Stimulated activated CD4-positive, alpha-beta T cell treated with anti-CD3 and anti-CD28 coated beads, Interleukin-12 subunit alpha, Interleukin-12 subunit beta, amount 100 ng/mL, for 48 hours (primary cell): ENCODE results near the gene PCBP1.
"Not testable (repeated sequence)": the region's sequence is repeated elsewhere in the genome, so short reads cannot be mapped to it uniquely, and the experiment has no call there.

Source experiments
- DNase-seq, 3 donors: peaks; one replicate each; pipeline ENCODE4 v3.0.0-alpha.2; 2020; ENCODE audit warnings: low read depth in 2 of 3, low spot score in 1 of 3

The PCBP1 gene

DNA sequence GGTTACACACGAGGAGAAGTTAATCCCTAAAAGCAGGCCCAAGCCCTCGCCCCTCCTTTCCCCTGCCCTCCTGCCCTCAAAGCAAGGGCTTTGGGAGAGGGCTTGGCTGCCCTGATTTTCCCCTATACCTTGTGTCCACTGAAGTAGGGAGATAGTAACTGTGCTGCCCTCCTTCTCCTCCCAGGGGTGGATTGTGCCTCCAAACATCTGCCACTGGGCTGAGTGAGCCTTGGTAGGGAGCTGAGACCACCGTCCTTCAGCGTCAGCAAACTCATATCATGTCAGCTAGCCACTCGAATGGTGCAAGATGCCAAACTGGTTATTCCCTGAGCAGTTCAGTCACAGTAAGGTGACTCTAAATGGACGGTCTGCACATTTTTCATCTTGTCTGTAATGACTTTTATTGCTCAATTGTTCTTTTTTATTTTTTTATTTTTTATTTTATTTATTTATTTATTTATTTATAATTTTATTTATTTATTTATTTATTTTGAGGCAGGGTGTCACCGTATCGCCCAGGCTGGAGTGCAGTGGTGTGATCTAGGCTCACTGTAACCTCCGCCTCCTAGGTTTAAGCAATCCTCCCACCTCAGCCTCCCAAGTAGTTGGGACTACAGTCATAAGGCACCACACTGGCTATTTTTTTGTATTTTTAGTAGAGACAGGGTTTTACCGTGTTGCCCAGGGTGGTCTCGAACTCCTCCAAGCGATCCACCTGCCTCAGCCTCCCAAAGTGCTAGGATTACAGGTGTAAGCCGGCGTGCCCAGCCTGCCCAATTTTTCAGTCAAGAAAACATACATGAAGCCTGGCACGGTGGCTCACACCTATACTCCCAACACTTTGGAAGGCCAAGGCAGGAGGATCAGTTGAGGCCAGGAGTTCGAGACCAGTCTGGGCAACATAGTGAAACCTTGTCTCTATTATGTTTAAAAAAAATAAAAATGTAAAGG is 8.7 kb downstream of the PCBP1 start:
- no peak for DNase-seq

DNA sequence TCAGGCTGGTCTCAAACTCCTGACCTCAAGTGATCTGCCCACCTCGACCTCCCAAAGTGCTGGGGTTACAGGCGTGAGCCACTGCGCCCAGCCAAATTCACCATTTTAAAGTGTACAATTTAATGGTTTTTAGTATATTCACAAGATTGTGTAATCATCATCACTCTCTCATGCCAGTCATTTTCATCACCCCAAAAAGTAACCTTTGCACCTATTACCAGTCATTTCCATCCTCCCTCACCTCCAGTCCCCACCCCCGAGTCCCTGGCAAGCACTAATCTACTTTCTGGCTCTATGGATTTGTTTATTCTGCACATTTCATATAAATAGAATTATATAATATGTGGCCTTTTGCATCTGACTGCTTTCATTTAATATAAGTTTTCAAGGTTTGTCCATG is 10.8 kb downstream of the PCBP1 start:
- DNase-seq: no peak

DNA sequence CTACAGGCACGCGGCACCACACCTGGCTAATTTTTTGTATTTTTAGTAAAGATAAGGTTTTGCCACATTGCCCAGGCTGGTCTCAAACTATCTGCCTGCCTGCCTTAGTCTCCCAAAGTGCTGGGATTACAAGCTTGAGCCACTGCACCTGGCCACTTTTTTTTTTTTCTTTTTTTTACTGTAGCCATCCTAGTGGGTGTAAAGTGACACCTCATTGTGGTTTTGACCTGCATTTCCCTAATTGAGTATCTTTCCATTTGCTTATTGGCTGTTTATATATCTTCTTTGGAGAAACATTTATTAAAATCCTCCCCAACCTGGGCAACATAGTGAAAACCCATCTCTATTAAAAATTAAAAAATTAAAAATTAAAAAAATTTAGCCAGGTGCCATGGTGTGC is 12.0 kb downstream of the PCBP1 start:
- DNase-seq: no peak

DNA sequence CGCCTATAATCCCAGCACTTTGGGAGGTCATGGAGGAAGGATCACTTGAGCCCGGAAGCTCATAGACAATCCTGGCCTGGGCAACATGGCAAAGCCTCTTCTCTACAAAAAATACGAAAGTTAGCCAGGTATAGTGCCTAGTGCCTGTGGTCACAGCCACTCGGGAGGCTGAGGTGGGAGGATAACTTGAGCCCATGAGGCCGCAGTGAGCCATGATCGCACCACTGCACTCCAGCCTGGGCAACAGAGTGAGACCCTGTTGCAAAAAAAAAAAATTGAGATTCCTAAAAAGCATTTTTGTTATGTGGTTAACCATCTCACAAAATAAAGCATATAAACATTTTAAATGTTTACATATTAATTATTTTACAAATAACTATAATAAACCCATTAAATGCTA is 13.9 kb downstream of the PCBP1 start:
- no peak for DNase-seq

DNA sequence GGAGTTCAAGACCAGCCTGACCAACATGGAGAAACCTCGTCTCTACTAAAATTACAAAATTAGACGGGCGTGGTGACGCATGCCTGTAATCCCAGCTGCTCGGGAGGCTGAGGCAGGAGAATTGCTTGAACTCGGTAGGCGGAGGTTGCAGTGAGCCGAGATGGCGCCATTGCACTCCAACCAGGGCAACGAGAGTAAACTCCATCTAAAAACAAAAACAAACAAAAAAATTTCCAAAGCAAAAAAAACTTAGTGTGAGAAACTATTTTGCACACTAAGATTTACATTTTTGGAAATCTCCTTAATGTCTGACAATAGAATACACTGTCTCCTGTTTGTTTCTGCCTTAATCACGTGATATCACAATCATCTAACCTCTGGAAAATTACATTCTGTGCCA is 14.4 kb downstream of the PCBP1 start:
- DNase-seq: not testable (repeated sequence)

DNA sequence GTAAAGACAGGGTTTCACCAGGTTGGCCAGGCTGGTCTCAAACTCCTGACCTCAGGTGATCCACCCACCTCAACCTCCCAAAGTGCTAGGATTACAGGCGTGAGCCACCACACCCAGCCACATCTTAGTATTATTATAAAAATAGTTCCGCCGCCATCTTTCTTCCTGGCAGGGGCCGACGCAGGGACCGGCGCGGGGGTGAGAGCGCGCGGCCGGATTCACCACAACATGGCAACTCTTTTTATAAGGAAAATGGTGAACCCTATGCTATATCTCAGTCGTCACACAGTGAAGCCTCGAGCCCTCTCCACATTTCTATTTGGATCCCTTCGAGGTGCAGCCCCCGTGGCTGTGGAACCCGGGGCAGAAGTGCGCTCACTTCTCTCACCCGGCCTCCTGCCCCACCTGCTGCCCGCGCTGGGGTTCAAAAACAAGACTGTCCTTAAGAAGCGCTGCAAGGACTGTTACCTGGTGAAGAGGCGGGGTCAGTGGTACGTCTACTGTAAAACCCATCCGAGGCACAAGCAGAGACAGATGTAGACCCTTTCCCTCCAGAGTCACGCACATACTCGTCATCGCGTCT is 15.1 kb downstream of the PCBP1 start:
- DNase-seq: not testable (repeated sequence)

DNA sequence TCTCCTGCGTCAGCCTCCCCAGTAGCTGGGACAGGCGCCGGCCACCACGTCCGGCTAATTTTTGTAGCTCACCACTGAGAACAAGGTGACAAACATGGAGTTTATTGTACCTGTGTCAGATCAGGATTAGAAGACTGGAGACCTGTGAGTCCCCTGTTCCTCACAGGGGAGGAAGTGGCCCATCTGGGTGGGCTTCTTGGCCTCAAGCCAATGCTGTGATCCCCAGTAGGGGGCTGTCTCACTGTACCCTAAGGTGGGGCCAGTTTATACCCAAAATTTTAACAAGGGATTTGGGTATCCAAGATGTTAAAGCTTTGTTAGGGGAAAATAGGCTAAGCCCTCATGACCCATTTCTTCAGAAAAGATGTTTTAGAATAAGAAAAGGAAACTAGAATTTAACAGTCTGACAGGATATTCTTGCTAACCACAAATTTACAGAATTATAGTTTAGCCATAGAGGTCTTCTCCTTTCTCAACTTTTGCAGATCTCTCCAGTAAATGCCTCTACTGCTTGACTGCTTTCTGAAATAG is 16.3 kb downstream of the PCBP1 start:
- no peak for DNase-seq

DNA sequence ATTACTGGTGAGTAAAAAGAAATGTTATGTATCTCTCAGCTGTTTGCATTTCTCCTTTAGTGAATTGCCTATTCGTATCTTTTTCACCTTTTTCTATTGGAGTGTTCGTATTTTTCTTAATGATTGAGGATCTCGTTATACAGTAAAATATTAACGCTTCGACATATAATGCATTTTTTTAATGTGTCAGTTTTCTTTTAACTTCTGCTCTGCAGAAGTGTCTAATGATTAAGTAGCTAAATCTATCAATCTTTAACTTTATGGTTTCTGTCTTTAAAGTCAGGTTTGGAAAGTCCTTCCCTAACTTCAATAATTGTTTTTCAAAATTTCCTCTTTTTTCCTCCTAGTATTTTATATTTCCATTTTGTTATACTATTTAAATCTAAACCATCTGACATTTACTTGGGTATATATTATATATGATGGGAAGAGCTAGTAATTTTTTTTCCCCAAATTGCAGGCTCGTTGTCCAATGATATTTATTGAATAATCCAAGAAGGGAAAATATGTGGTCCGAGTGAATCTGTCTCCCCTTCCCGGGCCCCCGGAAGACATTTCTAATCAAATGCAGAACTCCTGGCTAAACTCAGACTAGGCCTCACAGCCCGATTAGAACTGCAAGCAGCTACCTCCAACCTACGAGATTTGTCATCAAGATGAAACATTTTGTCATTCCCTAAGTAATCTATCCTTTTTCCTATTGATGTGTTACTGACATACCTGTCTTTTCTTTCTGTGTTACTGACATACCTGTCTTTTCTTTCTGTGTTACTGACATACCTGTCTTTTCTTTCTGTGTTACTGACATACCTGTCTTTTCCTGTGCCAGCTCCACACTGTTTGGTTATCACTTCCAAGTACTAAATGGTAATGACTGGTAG is 17.2 kb downstream of the PCBP1 start:
- DNase-seq: no peak

DNA sequence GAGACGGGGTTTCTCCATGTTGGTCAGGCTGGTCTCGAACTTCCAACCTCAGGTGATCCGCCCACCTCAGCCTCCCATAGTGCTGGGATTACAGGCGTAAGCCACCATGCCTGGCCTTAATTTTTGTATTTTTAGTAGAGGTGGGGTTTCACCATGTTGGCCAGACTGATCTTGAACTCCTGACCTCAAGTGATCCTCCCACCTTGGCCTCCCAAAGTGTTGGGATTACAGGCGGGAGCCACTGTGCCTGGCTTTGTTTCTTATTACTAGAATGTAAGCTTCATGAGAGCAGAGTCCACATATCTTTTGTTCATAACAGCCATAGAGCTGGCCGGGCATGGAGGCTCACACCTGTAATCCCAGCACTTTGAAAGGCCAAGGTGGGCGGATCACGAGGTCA is 18.9 kb downstream of the PCBP1 start:
- DNase-seq: not testable (repeated sequence)

DNA sequence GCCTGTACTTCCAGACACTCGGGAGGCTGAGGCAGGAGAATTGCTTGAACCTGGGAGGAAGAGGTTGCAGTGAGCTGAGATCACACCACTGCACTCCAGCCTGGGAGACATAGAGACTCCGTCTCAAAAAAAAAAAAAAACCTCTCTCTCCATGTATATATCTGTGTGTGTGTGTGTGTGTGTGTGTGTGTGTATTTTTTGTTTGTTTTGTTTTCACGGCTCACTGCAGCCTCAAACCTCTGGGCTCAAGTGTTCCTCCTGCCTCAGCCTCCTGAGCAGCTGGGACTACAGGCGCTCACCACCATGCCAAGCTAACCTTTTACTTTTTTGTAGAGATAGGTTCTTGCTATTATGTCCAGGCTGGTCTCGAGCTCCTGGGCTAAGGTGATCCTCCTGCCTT is 23.1 kb downstream of the PCBP1 start:
- DNase-seq: not testable (repeated sequence)

DNA sequence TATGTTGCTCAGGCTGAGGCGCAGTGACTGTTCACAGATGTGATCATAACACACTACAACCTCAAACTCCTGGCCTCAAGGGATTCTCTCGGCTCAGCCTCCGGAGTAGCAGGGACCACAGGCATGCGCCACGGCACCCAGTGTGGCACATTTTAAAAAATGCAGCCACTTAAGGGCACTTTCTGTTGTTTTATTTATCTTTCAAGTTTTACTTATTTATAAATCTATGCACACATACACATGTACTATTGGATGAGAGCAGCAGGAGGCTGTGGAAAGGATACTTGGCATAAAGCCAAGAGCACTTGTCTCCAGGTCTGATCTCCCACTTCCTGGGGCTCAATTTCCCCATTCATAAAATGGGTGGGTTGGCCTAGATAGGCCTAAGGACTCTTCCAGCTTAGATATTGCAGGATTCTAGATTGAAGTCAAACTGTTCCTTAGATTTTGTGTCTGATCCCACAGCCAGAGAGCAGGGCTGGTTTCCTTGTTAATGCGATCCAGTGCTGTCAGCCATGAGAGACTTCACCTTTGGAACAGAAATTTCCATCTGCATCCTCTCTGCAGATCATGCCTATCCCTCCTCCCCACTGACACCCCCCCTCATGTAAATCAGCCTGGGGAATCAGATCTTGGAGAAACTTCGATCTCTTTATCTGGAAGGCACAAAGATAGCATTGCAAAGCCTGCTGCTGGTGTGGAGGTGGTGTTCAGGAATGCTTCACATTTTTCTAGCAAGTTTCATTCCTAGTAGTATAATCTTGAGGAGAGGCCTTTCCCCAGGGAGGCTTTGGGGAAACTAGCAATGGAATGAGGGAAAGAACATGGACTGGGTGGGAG is 24.7 kb downstream of the PCBP1 start:
- no peak for DNase-seq

DNA sequence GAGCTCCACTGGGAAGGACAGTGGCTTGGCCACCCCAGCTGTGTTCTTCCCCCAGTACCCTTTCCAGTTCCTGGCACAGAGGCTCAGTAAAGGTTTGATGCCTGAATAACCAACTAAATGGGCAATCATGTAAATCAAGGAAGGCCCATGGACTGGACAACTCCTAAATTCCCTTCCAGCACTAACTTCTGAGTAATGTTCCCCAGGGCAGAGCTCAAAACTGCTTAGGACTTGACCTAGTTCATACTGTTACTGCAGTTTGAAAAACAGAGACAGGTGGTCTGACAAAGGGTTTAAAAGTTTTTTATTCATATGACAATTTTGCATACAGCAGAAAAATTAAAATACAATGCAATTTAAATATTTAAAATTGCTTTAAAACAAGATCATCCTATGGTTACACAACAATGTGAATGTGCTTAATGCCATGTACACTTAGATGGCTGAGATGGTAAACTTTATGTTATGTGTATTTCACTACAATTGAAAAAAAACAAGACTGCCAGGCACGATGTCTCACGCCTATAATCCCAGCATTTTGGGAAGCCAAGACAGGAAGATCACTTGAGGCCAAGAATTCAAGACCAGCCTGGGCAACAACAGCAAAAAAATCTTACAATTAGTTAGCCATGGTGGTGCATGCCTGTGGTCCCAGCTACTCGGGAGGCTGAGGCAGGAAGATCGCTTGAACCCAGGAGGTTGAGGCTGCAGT is 26.2 kb downstream of the PCBP1 start:
- DNase-seq: no peak

DNA sequence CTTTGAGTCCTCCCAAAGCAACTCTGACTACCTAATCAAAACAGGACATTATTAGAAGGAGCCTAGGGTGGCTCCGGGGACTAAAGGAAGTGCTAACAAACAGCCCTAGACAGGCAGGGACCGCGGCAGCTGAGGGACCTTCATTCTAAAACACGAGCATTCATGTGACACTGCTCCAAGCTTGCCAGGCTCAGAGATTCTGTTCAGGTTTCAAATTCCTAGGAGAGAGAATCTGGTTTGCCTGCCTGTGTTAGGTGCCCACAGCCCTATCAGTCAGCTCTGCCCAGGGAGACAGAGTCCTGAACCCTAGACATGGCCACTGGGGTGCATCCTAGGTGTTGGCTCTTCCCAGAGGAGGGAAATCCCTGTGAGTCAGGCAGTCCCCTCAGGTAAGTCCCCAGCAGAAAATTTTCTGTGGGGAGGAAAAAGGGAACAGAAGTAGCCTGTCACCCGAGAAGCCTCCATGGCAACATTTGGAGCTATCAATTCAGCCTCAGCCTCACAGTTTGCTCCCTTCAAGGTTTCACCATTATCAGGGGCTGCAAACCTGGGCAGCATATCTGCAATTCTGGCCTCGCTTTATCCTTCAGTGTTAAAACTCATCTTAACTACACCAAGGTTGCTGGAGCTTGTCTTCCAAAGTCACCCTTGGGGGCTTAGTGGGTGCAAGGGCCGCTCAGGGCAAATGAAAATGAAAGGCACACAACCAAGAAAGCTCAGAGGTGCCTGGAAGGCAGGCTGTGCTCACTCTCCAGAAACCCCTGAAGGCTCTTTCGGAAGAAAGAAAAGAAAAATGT is 28.6 kb downstream of the PCBP1 start:
- no peak for DNase-seq

DNA sequence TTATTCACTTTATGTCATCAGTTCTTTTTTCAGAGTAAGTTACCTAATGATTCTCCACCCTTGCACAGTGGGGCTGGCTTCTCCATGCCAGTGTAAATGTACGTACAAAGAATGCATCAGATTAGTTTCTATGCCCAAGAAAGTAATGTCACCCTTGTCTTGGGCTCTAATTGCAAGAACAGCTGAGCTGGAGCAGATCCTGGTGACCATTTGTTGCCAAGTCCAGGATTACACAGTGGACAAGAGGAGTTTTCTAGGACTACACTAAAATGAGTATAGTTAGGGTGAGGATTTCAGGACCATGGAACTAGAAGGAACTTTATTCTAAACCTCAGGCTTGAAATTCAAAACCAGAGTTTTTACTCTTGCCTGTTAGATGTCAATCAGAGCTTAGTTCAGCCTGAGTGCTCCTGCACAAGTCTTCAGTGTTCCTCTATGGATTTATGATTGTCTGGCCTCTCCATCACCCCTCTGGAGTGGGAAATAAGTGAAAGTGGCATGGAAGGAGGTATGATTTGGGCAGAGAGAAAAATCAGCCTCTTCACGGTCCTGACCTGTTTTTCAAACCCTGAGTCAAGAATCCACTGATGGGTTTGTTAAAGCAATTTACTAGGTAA is 29.8 kb downstream of the PCBP1 start:
- DNase-seq: no peak

DNA sequence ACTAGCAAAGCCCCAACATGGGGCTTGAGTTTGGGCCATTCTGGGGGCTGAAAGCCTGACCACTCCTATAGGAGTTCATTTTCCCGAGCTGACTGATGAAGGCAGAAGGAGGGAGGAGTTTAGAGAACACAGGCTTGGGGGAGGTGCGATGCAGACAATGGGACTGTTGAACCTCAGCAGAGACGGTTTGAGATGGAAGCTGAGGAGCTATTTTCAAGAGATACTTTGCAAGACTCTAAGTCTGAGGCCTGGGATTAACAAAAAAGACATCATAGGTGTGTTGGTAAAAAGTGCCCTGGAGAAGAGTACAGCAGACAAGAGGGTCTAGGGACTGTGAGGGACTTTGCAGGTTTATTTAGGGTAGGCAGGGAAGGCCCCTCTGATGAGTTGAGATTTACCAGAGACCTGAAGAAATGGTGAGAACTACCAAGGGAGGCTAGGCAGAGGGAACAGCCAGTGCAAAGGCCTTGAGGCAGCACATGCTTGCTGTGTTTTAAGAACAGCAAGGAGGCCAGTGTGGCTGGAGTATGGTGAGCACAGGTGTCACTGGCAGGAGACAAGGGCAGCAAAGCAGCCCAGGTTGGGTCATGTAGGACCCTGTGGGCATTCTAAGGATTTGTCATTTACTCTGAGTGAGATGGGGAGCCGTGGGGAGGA is 31.6 kb downstream of the PCBP1 start:
- no peak for DNase-seq

DNA sequence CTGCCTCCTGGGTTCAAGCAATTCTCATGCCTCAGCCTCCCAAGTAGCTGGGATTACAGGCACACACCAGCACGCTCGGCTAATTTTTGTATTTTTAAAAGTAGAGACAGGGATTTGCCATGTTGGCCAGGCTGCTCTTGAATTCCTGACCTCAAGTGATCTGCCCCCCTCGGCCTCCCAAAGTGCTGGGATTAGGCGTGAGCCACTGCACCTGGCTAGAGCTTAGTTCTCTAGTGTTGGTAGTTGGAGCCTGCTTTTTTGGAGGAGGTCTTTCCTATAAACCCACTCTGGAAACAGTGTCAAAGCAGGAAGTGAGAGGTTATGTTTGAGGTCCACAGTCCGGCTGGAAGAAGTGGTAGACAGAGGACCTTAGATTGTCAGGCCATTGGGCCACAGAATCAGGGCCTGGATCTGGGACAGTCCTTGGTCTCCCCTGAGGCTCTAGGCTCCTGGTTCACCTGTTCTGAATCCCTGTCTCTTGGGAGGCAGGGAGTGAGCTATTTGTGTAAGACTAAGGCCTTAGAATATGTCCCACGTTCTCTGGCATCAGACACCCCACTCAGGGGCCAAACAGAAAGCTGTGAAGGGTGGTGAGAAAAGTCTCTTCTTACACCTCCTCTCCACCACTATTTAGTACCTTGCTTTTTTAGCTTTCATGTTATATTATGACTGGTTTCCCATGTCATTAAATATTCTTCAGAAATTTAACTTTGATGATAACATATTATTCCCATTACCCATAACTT is 34.5 kb downstream of the PCBP1 start:
- DNase-seq: no peak

DNA sequence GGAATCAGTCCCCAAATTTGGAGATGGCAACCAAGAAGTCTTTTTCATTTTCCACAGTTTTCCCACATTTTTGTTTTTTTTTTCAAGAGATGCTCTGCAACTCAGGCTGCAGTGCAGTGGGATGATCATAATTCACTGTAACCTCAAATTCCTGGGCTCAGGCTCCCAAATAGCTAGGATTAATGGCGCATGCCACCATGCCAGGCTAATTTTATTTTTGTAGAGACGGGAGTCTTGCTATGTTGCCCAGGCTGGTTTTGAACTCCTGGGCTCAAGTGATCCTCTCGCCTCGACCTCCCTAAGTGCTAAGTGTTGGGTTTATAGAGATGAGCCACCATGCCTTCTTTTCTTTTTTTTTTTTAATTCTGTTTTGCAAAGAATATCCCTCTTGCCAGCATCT is 35.2 kb downstream of the PCBP1 start:
- no peak for DNase-seq
